Measurements from ENCODE around the gene SLC25A23.

DNA sequence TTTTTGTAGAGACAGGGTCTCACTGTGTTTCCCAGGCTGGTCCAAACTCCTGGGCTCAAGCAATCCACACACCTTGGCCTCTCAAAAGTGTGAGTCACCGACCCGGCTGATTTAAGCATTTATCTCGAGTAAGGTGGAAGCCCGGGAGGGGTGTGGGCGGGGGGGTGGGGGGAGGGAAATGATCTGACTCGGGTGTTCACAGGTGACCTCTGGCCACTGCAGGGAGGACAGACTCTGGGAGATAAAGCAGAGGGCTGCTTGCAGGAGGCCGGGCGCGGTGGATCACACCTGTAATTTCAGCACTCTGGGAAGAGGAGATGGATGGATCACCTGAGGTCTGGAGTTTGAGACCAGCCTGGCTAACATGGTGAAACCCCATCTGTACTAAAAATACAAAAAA, 14.1 kb upstream of the SLC25A23 start:
- TF ChIP-seq CTCF (IDR thresholded peaks at IDR 0.05) = no peak
- no peak for TF ChIP-seq YY1 (IDR thresholded peaks at IDR 0.05; ENCODE audit: low read depth)
- TF ChIP-seq, protein P1, sequence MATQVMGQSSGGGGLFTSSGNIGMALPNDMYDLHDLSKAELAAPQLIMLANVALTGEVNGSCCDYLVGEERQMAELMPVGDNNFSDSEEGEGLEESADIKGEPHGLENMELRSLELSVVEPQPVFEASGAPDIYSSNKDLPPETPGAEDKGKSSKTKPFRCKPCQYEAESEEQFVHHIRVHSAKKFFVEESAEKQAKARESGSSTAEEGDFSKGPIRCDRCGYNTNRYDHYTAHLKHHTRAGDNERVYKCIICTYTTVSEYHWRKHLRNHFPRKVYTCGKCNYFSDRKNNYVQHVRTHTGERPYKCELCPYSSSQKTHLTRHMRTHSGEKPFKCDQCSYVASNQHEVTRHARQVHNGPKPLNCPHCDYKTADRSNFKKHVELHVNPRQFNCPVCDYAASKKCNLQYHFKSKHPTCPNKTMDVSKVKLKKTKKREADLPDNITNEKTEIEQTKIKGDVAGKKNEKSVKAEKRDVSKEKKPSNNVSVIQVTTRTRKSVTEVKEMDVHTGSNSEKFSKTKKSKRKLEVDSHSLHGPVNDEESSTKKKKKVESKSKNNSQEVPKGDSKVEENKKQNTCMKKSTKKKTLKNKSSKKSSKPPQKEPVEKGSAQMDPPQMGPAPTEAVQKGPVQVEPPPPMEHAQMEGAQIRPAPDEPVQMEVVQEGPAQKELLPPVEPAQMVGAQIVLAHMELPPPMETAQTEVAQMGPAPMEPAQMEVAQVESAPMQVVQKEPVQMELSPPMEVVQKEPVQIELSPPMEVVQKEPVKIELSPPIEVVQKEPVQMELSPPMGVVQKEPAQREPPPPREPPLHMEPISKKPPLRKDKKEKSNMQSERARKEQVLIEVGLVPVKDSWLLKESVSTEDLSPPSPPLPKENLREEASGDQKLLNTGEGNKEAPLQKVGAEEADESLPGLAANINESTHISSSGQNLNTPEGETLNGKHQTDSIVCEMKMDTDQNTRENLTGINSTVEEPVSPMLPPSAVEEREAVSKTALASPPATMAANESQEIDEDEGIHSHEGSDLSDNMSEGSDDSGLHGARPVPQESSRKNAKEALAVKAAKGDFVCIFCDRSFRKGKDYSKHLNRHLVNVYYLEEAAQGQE (IDR thresholded peaks at IDR 0.05; ENCODE audit: low read depth, low read length) = no peak
- TF ChIP-seq, protein P2, sequence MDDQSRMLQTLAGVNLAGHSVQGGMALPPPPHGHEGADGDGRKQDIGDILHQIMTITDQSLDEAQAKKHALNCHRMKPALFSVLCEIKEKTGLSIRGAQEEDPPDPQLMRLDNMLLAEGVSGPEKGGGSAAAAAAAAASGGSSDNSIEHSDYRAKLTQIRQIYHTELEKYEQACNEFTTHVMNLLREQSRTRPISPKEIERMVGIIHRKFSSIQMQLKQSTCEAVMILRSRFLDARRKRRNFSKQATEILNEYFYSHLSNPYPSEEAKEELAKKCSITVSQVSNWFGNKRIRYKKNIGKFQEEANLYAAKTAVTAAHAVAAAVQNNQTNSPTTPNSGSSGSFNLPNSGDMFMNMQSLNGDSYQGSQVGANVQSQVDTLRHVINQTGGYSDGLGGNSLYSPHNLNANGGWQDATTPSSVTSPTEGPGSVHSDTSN (IDR thresholded peaks at IDR 0.05) = no peak
- TF ChIP-seq RAD21 (IDR thresholded peaks at IDR 0.05; ENCODE audit: low read length) = no peak
- TF ChIP-seq ELF1 (IDR thresholded peaks at IDR 0.05) = no peak
- TF ChIP-seq FOXJ3 (CRISPR knock-in tag; IDR thresholded peaks at IDR 0.05) = no peak
- TF ChIP-seq GABPA (IDR thresholded peaks at IDR 0.05; ENCODE audit: low read depth) = no peak
- no peak for TF ChIP-seq EZH2phosphoT487 (IDR thresholded peaks at IDR 0.05; ENCODE audit: borderline replicate concordance, low read depth)
- no peak for TF ChIP-seq POLR2AphosphoS5 (IDR thresholded peaks at IDR 0.05; ENCODE audit: low read depth, low read length)
